Stomach (tissue), 4 donors: Measurements from ENCODE around the gene COG5.

Experiments used
- EP300 ChIP-seq: sonication (generic); formaldehyde crosslinking; IDR thresholded peaks from one replicate; pipeline ENCODE4 v1.6.1; 2017; ENCODE audit warnings: antibody characterized with exemption
- POLR2AphosphoS5 ChIP-seq, 3 donors: sonication (generic); formaldehyde crosslinking; IDR thresholded peaks; one replicate each; pipeline ENCODE4 v1.6.1; 2016; ENCODE audit warnings: antibody characterized with exemption in 3 of 3
- TF ChIP-seq, protein P1 (sequence below), 7 experiments: fragments of 450-650 bp in 4 of 7; fragments of 200-600 bp in 3 of 7; sonication (generic) in 3 of 7; IDR thresholded peaks; one replicate each; pipeline ENCODE4 v1.5.1; 2016 to 2019; ENCODE audit warnings: antibody characterized with exemption in 7 of 7, control low read depth in 2 of 7, mild to moderate bottlenecking in 1 of 7

- TF ChIP-seq EP300 (no peak), POLR2AphosphoS5 (IDR thresholded peaks at IDR 0.05) (no peak)
- TF ChIP-seq, protein P1, sequence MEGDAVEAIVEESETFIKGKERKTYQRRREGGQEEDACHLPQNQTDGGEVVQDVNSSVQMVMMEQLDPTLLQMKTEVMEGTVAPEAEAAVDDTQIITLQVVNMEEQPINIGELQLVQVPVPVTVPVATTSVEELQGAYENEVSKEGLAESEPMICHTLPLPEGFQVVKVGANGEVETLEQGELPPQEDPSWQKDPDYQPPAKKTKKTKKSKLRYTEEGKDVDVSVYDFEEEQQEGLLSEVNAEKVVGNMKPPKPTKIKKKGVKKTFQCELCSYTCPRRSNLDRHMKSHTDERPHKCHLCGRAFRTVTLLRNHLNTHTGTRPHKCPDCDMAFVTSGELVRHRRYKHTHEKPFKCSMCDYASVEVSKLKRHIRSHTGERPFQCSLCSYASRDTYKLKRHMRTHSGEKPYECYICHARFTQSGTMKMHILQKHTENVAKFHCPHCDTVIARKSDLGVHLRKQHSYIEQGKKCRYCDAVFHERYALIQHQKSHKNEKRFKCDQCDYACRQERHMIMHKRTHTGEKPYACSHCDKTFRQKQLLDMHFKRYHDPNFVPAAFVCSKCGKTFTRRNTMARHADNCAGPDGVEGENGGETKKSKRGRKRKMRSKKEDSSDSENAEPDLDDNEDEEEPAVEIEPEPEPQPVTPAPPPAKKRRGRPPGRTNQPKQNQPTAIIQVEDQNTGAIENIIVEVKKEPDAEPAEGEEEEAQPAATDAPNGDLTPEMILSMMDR (IDR thresholded peaks at IDR 0.05): no peak
Measured at GRCh38 chr7:107161415-107161814, 402.3 kb downstream of the COG5 start.
